ENCODE data around the gene TOPAZ1. TPM values are rescaled to one million over a fixed set of nuclear protein-coding genes. Genes with fewer than 3 reads are reported as not detected.
"Not testable (repeated sequence)": the region's sequence is repeated elsewhere in the genome, so short reads cannot be mapped to it uniquely, and the experiment has no call there.

TOPAZ1 gene
- total and polyA plus RNA-seq, 9 of the 15 experiments (the other 6 are each of a cell fraction or from before 2014, with no cell fraction given) = 0.01 TPM; not detected in 8

GRCh38 chr3:44343421-44343820, 101.7 kb downstream of the TOPAZ1 start:
- TF ChIP-seq FOS (IDR thresholded peaks at IDR 0.05; ENCODE audit: extremely low read depth, insufficient read length) = no peak
- no peak for TF ChIP-seq ZKSCAN8 (CRISPR knock-in tag; IDR thresholded peaks at IDR 0.05)
- TF ChIP-seq TAF7 (tag; IDR thresholded peaks at IDR 0.05) = no peak
- TF ChIP-seq XRCC5 (IDR thresholded peaks at IDR 0.05; ENCODE audit: low read depth, low read length) = no peak
- peaks cover 28% of the 10 kb centered on the region for H3K79me2 ChIP-seq (ENCODE audit: control insufficient read depth, insufficient read depth, low read length)
- no peaks in the 10 kb centered on the region for H3K27me3 ChIP-seq (ENCODE audit: control insufficient read depth in 2 of 2, insufficient read depth in 2 of 2, low read length in 2 of 2)
- no TSS peak for BruUV-seq (replicated peaks)
- intact Hi-C loops (cut with micrococcal nuclease) = no loop called here
- DNase-seq (ENCODE audit: extremely low read depth in 1 of 4, low spot score in 3 of 4) (no peak), ATAC-seq (no peak), FAIRE-seq (no peak)
- H3K4me3 ChIP-seq = no peak overlapping the region
- H3K36me3 ChIP-seq (ENCODE audit: control insufficient read depth, insufficient read depth, low read length) = no peaks in the 10 kb centered on the region; the same call in 2 of the 3 replicates
- H3K4me1 ChIP-seq (replicated peaks in 1 of 2; ENCODE audit: control insufficient read depth in 2 of 2, insufficient read depth in 2 of 2, low read length in 2 of 2) = peaks cover 3 to 10% of the 10 kb centered on the region in 2 experiments; a peak in 3 of 5 replicates
- H3K9ac ChIP-seq (ENCODE audit: insufficient read depth in 1 of 2, low read depth in 2 of 2, low read length in 2 of 2) = no peak overlapping the region
- ChIA-PET POLR2A (no interaction called here), CTCF (ENCODE audit: low intra/inter-chr PET ratio) (no interaction called here)
- H3K27ac ChIP-seq (ENCODE audit: extremely low read depth, low read depth, low read length) = no peak overlapping the region
- H3K9me1 ChIP-seq (ENCODE audit: control insufficient read depth, insufficient read depth, low read length) = no peaks in the 10 kb centered on the region
- no peak overlapping the region for H3K4me2 ChIP-seq (ENCODE audit: insufficient read depth, low read length)
- in situ Hi-C loops (cut with MboI) = no loop called here
- H4K20me1 ChIP-seq (replicated peaks; ENCODE audit: control insufficient read depth, insufficient read depth, low read length) = no peaks in the 10 kb centered on the region
- H3K9me3 ChIP-seq (replicated peaks; ENCODE audit: control insufficient read depth, insufficient read depth, low read depth, low read length) = no peaks in the 10 kb centered on the region
- no peak overlapping the region for H2AFZ ChIP-seq (ENCODE audit: low read depth, low read length)

GRCh38 chr3:44346590-44346989, 104.9 kb downstream of the TOPAZ1 start:
- H2AFZ ChIP-seq (ENCODE audit: low read depth, low read length); H3K4me1 ChIP-seq (replicated peaks in 1 of 2; ENCODE audit: control insufficient read depth in 2 of 2, insufficient read depth in 2 of 2, low read length in 2 of 2); in situ Hi-C loops (cut with MboI); ATAC-seq; POLR2A ChIA-PET; intact Hi-C loops (cut with micrococcal nuclease); FAIRE-seq; H4K20me1 ChIP-seq (replicated peaks; ENCODE audit: control insufficient read depth, insufficient read depth, low read length); DNase-seq (ENCODE audit: extremely low read depth in 1 of 4, low spot score in 3 of 4); H3K27ac ChIP-seq (ENCODE audit: extremely low read depth, low read depth, low read length); H3K9me1 ChIP-seq (ENCODE audit: control insufficient read depth, insufficient read depth, low read length); H3K4me2 ChIP-seq (ENCODE audit: insufficient read depth, low read length); H3K27me3 ChIP-seq (ENCODE audit: control insufficient read depth in 2 of 2, insufficient read depth in 2 of 2, low read length in 2 of 2); H3K79me2 ChIP-seq (ENCODE audit: control insufficient read depth, insufficient read depth, low read length); H3K9ac ChIP-seq (ENCODE audit: insufficient read depth in 1 of 2, low read depth in 2 of 2, low read length in 2 of 2); H3K4me3 ChIP-seq; BruUV-seq (replicated peaks); H3K9me3 ChIP-seq (replicated peaks; ENCODE audit: control insufficient read depth, insufficient read depth, low read depth, low read length); H3K36me3 ChIP-seq (ENCODE audit: control insufficient read depth, insufficient read depth, low read length); CTCF ChIA-PET (ENCODE audit: low intra/inter-chr PET ratio): not testable (repeated sequence)
- WGBS (ENCODE audit: insufficient coverage, low coverage, missing lambda C conversion rate) = 76% methylated on average over 6 of the region's 6 CpGs

Measured in K562 (cell line).